Mucosa of gallbladder (tissue), 1 donor: ENCODE data around the gene TSPAN32. TPM values are rescaled to one million over a fixed set of nuclear protein-coding genes. Genes with fewer than 3 reads are reported as not detected.

Experiments
- DNase-seq: peaks from one replicate; pipeline ENCODE4 v3.0.0-alpha.2; 2020; ENCODE audit warnings: low spot score
- total RNA-seq: library from RNA; stranded (reverse); gene quantifications from one replicate; pipeline ENCODE4 v1.2.1, GENCODE V29; 2021
- donor health status: DM: no; HTN: no; CAD: no.

The TSPAN32 gene
- total RNA-seq, 1 donor from 2014 or later = 1.1 TPM

- DNase-seq = no peak
These were observed 35.1 kb upstream of the TSPAN32 start for GRCh38 chr11:2266586-2267305.

- peak; percentile 9 for DNase-seq
These were observed 34.4 kb upstream of the TSPAN32 start for GRCh38 chr11:2267306-2267850.

- DNase-seq = peak; percentile 8
These were observed 33.7 kb upstream of the TSPAN32 start for GRCh38 chr11:2267851-2268728.

- peak; percentile 20 for DNase-seq
These were observed 32.8 kb upstream of the TSPAN32 start for GRCh38 chr11:2268729-2269600.

- DNase-seq = peak; percentile 60
These were observed 32.1 kb upstream of the TSPAN32 start for GRCh38 chr11:2269601-2270321.

- DNase-seq = peak; percentile 8
These were observed 31.3 kb upstream of the TSPAN32 start, which contains the start of gene ASCL2 for GRCh38 chr11:2270322-2271076. TSS of gene ASCL2 (minus strand) at chr11:2270588. CDS start at chr11:2270332, 256 bp downstream.

- peak; percentile 16 for DNase-seq
These were observed 30.8 kb upstream of the TSPAN32 start for GRCh38 chr11:2271077-2271326.

- DNase-seq = peak; percentile 7
These were observed 30.2 kb upstream of the TSPAN32 start for GRCh38 chr11:2271327-2272227.

GRCh38 chr11:2272228-2272945, 29.4 kb upstream of the TSPAN32 start:
- no peak for DNase-seq

GRCh38 chr11:2272946-2273280, 28.9 kb upstream of the TSPAN32 start:
- DNase-seq = peak; percentile 8

- no peak for DNase-seq
These were observed 28.5 kb upstream of the TSPAN32 start for GRCh38 chr11:2273311-2273710.

GRCh38 chr11:2273771-2274170, 28.0 kb upstream of the TSPAN32 start:
- DNase-seq = peak; percentile 9

- peak; percentile 7 for DNase-seq
These were observed 26.2 kb upstream of the TSPAN32 start for GRCh38 chr11:2275334-2276279.

GRCh38 chr11:2276280-2277007, 25.4 kb upstream of the TSPAN32 start:
- DNase-seq = no peak

- DNase-seq = no peak
These were observed 24.8 kb upstream of the TSPAN32 start for GRCh38 chr11:2277008-2277346.

GRCh38 chr11:2277933-2278523, 23.8 kb upstream of the TSPAN32 start:
- no peak for DNase-seq

- DNase-seq = no peak
These were observed 21.6 kb upstream of the TSPAN32 start for GRCh38 chr11:2280208-2280607.
